Testis (tissue), 3 donors: Measurements from ENCODE around the gene LRRTM4. TPM values are rescaled to one million over a fixed set of nuclear protein-coding genes. Genes with fewer than 3 reads are reported as not detected.

Source experiments
- DNase-seq: peaks from one replicate; pipeline ENCODE4 v3.0.0-alpha.2; 2019
- H3K27ac ChIP-seq, 2 donors: fragments of 200-600 bp; sonication (generic); one replicate each; pipeline ENCODE4 v1.5.1; 2019
- H3K27me3 ChIP-seq: fragments of 200-600 bp; sonication (generic); one replicate; pipeline ENCODE4 v1.5.1; 2019
- H3K36me3 ChIP-seq: fragments of 200-600 bp; sonication (generic); one replicate; pipeline ENCODE4 v1.5.1; 2017; ENCODE audit warnings: low read depth; ENCODE audit errors: missing control alignments
- H3K4me1 ChIP-seq: fragments of 200-600 bp; sonication (generic); one replicate; pipeline ENCODE4 v1.5.1; 2019
- H3K4me3 ChIP-seq, 2 donors: fragments of 200-600 bp; sonication (generic); one replicate each; pipeline ENCODE4 v1.5.1; 2017 to 2019
- H3K9me3 ChIP-seq: fragments of 200-600 bp; sonication (generic); one replicate; pipeline ENCODE4 v1.5.1; 2017
- POLR2A ChIP-seq: fragments of 450-650 bp; IDR thresholded peaks from one replicate; pipeline ENCODE4 v1.6.1; 2017; ENCODE audit warnings: antibody characterized with exemption, mild to moderate bottlenecking, moderate library complexity
- WGBS, 2 donors: methylation state at CpG; one replicate each; pipeline ENCODE4 v1.1.5; 2018; 5-methylcytosine and 5-hydroxymethylcytosine counted together
- intact Hi-C: fragments of 100-400 bp; cut with DNase I; formaldehyde crosslinking; loops from one replicate; pipeline ENCODE4 v1.15.1; 2023; ENCODE audit warnings: low total_unique reads
- polyA plus RNA-seq: library from polyadenylated mRNA; stranded (reverse); fragments of 350-450 nt; fragmentation: Illumina TruSeq; extraction: RNeasy Lipid Tissue Mini Kit (QIAGEN cat#74804); gene quantifications from one replicate; pipeline ENCODE4 v1.2.3, GENCODE V29; 2014; ENCODE audit warnings: low read depth, low replicate concordance; ENCODE audit not compliant: insufficient read depth
- total RNA-seq, 2 donors: library from RNA; depleted of rRNA; stranded (reverse); fragments of >200 nt; gene quantifications; one replicate each; pipeline ENCODE4 v1.2.3, GENCODE V29; 2016
- TF ChIP-seq, protein P1 (sequence below), 3 experiments: fragments of 450-650 bp in 2 of 3; fragments of 200-600 bp in 1 of 3; sonication (generic) in 1 of 3; IDR thresholded peaks; one replicate each; pipeline ENCODE4 v1.5.1; 2016 to 2019; ENCODE audit warnings: antibody characterized with exemption in 3 of 3, mild to moderate bottlenecking in 2 of 3, moderate library complexity in 1 of 3

The LRRTM4 gene
- total and polyA plus RNA-seq, 3 donors from 2014 or later, result 0.08 to 0.19 (median 0.13) TPM

DNA sequence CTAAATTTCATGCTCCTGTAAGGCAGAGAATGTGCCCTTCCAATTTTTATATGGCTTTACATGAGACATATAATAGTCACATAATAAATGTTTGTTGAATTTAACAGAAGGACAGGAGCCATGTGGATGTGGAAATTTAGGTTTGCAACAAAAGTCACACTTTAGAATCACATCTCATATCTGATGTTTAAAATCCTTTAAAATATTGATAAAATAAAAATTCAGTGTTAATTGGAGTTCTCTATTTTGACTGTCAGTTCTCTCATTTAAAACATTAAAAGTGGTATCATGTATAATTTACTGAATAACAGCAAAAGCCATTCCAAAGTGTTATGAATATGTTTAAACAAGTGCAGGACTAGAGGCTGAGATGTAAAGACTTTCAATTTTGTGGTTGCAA lies 594.1 kb downstream of the LRRTM4 start:
- no peak for DNase-seq
- no peak overlapping the region for H3K4me3 ChIP-seq
- no peaks in the 10 kb centered on the region for H3K4me1 ChIP-seq
- H3K36me3 ChIP-seq, result no peaks in the 10 kb centered on the region
- no peaks in the 10 kb centered on the region for H3K9me3 ChIP-seq
- no peak overlapping the region for H3K27ac ChIP-seq
- TF ChIP-seq, protein P1, sequence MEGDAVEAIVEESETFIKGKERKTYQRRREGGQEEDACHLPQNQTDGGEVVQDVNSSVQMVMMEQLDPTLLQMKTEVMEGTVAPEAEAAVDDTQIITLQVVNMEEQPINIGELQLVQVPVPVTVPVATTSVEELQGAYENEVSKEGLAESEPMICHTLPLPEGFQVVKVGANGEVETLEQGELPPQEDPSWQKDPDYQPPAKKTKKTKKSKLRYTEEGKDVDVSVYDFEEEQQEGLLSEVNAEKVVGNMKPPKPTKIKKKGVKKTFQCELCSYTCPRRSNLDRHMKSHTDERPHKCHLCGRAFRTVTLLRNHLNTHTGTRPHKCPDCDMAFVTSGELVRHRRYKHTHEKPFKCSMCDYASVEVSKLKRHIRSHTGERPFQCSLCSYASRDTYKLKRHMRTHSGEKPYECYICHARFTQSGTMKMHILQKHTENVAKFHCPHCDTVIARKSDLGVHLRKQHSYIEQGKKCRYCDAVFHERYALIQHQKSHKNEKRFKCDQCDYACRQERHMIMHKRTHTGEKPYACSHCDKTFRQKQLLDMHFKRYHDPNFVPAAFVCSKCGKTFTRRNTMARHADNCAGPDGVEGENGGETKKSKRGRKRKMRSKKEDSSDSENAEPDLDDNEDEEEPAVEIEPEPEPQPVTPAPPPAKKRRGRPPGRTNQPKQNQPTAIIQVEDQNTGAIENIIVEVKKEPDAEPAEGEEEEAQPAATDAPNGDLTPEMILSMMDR (IDR thresholded peaks at IDR 0.05), result no peak
- no peak for TF ChIP-seq POLR2A
- intact Hi-C loops, result no loop called here
- no peaks in the 10 kb centered on the region for H3K27me3 ChIP-seq

DNA sequence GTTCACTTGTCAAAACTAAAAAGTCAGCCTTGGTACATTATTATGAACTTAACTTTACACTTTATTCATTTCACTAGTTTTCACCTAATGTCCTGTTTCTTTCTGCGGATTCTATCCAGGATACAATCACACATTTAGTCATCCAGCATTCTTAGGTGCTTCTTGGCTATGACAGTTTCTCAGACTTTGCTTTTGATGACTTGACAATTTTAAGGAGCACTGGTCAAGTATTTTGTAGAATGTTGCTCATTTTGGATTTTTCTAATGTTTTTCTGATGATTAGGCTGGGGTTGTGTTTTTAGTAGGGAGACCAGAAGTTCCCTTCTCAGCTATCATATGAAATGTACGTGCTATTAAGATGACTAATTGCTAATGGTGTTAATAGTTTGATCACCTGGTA lies 601.2 kb downstream of the LRRTM4 start:
- H3K36me3 ChIP-seq, result no peaks in the 10 kb centered on the region
- H3K4me3 ChIP-seq, result no peak overlapping the region
- H3K9me3 ChIP-seq, result no peaks in the 10 kb centered on the region
- intact Hi-C loops, result no loop called here
- DNase-seq, result no peak
- no peaks in the 10 kb centered on the region for H3K27me3 ChIP-seq
- no peak for TF ChIP-seq POLR2A
- TF ChIP-seq, protein P1 (IDR thresholded peaks at IDR 0.05), result no peak
- no peaks in the 10 kb centered on the region for H3K4me1 ChIP-seq
- no peak overlapping the region for H3K27ac ChIP-seq
- 93 to 94% methylated on average over 2 of the region's 2 CpGs for WGBS, 2 donors

DNA sequence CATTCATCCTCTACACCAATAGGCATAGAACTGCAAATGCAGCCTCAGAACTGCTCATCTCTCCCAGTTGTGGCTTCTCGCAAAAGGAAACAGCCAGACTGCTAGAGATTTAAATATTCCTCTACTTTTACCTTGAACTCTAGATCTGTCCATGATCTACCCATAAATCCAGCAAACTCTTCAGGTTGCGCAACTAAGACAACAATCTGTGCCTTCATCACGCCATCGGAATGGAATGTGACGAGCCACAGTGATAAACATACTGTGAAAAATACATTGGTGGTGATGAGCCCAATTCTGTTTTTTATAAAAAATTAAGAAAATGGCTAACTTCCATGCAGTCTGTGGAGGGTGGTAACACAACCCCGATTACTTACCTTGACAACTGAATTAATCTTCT lies 626.7 kb downstream of the LRRTM4 start:
- Histone ChIP-seq H3K4me3 (no peak overlapping the region), H3K4me1 (no peaks in the 10 kb centered on the region), H3K27me3 (no peaks in the 10 kb centered on the region), H3K9me3 (no peaks in the 10 kb centered on the region), H3K27ac (no peak overlapping the region), H3K36me3 (no peaks in the 10 kb centered on the region)
- WGBS, 2 donors, result 72 to 74% methylated on average over 6 of the region's 6 CpGs
- intact Hi-C loops, result no loop called here
- TF ChIP-seq, protein P1 (IDR thresholded peaks at IDR 0.05), result no peak
- TF ChIP-seq POLR2A, result no peak
- no peak for DNase-seq

DNA sequence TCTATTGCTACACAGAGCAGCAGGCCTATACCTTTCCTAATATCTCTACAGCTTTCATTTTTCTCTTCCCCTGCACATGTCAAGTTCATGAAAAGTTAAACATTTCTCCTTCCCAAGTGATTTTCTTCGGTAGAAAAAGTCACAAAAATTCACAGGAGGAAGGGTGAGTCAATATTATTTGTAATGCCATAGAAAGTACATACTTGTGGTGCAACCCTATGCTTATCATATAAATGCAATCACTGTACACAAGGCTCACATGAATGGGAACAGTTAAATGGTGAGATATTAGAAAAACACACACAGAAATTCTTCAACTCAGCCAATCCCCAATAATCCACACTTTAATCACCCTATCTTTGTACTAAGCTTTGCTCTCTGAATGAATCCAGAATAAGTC lies 651.6 kb downstream of the LRRTM4 start:
- WGBS, 2 donors, result 75 to 81% methylated on average over 1 of the region's 1 CpG
- Histone ChIP-seq H3K27ac (no peak overlapping the region), H3K4me3 (no peak overlapping the region), H3K9me3 (no peaks in the 10 kb centered on the region), H3K27me3 (no peaks in the 10 kb centered on the region), H3K4me1 (no peaks in the 10 kb centered on the region), H3K36me3 (no peaks in the 10 kb centered on the region)
- intact Hi-C loops, result no loop called here
- DNase-seq, result no peak
- TF ChIP-seq, protein P1 (IDR thresholded peaks at IDR 0.05), result no peak
- no peak for TF ChIP-seq POLR2A

DNA sequence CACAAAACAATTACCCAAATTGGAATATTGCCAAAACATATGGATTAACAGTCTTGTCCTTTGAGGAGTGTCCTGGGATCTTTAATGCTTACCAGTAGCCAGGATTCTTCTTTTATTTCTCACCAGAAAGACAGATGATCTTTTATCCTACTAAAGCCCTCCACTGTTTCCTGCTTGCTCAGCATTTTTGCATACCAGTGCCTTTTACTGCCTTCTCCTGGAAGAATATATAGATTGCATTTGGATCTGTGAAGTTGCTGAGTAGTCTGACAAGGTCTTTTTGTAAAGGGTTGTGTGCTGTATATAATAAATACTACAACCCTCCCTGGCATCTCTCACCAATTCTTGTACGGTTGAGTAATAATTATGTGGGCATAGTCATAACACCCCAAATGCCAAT lies 652.2 kb downstream of the LRRTM4 start:
- H3K27me3 ChIP-seq, result no peaks in the 10 kb centered on the region
- no peak overlapping the region for H3K27ac ChIP-seq
- intact Hi-C loops, result no loop called here
- TF ChIP-seq, protein P1 (IDR thresholded peaks at IDR 0.05), result no peak
- no peak for TF ChIP-seq POLR2A
- H3K4me3 ChIP-seq, result no peak overlapping the region
- no peaks in the 10 kb centered on the region for H3K36me3 ChIP-seq
- H3K9me3 ChIP-seq, result no peaks in the 10 kb centered on the region
- DNase-seq, result no peak
- WGBS, 2 donors, result 79 to 97% methylated on average over 1 of the region's 1 CpG
- no peaks in the 10 kb centered on the region for H3K4me1 ChIP-seq
